ENCODE measurements around the gene YY1. TPM values are rescaled to one million over a fixed set of nuclear protein-coding genes. Genes with fewer than 3 reads are reported as not detected.
A peak's percentile ranks its signal among the peaks of the same experiment; 100 is the strongest.

The YY1 gene
- total RNA-seq, 1 experiment from 2014 or later, result 97.0 TPM

DNA sequence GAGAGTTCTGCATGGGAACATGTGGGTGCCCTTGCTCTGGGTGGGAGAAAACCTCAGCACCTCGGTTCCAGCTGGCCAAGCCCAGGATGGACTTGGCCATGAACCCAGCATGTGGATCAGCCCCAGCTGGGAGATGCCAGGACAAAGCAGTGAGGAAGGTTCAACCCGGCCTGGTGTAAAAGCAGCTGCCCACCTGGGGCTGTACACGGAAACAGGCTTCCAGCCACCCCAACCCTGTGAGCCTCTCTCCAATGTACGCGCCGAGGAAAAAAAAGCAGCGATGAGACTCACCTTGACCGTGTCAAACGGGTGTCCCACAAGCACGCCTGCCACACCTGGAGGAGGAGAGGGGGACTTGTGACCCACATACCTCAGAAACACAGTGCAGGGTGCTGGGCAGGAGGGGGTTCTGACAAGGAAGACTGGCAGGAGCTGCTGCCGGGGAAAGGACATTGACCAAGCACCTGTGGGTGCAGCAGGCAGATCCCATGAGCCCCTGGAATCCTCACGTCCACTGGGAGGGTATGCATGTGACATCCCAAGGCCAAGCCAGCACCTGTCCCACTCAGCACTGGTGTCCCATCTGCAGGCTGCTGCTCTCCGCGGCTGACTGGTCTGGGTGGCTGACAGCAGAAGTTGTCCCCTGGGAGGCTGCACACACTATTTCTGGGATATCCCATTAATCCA lies 59.8 kb downstream of the YY1 start:
- BruUV-seq (replicated peaks), result no TSS peak
- TF ChIP-seq EZH2 (IDR thresholded peaks at IDR 0.05; ENCODE audit: borderline replicate concordance, low read depth, low read length, poor library complexity, severe bottlenecking), result no peak
- TF ChIP-seq, protein P1, sequence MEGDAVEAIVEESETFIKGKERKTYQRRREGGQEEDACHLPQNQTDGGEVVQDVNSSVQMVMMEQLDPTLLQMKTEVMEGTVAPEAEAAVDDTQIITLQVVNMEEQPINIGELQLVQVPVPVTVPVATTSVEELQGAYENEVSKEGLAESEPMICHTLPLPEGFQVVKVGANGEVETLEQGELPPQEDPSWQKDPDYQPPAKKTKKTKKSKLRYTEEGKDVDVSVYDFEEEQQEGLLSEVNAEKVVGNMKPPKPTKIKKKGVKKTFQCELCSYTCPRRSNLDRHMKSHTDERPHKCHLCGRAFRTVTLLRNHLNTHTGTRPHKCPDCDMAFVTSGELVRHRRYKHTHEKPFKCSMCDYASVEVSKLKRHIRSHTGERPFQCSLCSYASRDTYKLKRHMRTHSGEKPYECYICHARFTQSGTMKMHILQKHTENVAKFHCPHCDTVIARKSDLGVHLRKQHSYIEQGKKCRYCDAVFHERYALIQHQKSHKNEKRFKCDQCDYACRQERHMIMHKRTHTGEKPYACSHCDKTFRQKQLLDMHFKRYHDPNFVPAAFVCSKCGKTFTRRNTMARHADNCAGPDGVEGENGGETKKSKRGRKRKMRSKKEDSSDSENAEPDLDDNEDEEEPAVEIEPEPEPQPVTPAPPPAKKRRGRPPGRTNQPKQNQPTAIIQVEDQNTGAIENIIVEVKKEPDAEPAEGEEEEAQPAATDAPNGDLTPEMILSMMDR (conservative IDR thresholded peaks at IDR 0.05; ENCODE audit: low read depth, low read length), result no peak
- POLR2A ChIA-PET (ENCODE audit: low non-redundant PET), result no interaction called here
- no peaks in the 10 kb centered on the region for H3K9me3 ChIP-seq (ENCODE audit: low read depth, low read length, poor library complexity, severe bottlenecking)
- DNase-seq (ENCODE audit: low spot score), result no peak
- CTCF ChIA-PET, result no interaction called here
- no peak overlapping the region for H3K4me3 ChIP-seq (ENCODE audit: low read depth, low read length, poor library complexity, severe bottlenecking)
- no peaks in the 10 kb centered on the region for H3K27me3 ChIP-seq (replicated peaks; ENCODE audit: insufficient read depth, low read depth, low read length, poor library complexity)
- H3K36me3 ChIP-seq (ENCODE audit: insufficient read depth, low read length, poor library complexity, severe bottlenecking), result no peaks in the 10 kb centered on the region
- no peak overlapping the region for H3K27ac ChIP-seq (ENCODE audit: low read depth, low read length, poor library complexity, severe bottlenecking)
- intact Hi-C loops (cut with micrococcal nuclease; ENCODE audit: unreplicated experiment), result no loop called here
- no peaks in the 10 kb centered on the region for H3K4me1 ChIP-seq (ENCODE audit: insufficient read depth, low read length, poor library complexity, severe bottlenecking)

DNA sequence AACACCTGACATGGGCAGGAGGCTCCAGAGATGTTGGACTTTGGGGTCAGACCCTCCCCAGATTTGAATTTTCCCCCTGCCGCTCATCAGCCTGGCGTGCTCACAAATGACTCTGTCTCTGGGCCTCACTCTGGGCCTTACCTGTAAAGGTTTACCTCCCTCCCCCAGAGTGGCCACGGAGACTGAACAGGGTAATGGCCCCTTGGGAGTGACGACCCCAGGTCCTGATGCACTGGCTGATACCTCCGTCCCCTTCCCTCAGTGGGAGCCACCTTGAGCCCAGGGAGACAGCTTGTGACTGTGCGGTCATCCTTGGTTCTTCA lies 60.3 kb downstream of the YY1 start:
- ChIA-PET POLR2A (ENCODE audit: low non-redundant PET) (no interaction called here), CTCF (no interaction called here)
- Histone ChIP-seq H3K27ac (ENCODE audit: low read depth, low read length, poor library complexity, severe bottlenecking) (no peak overlapping the region), H3K4me1 (ENCODE audit: insufficient read depth, low read length, poor library complexity, severe bottlenecking) (peaks cover 2% of the 10 kb centered on the region), H3K27me3 (replicated peaks; ENCODE audit: insufficient read depth, low read depth, low read length, poor library complexity) (no peaks in the 10 kb centered on the region), H3K36me3 (ENCODE audit: insufficient read depth, low read length, poor library complexity, severe bottlenecking) (no peaks in the 10 kb centered on the region), H3K9me3 (ENCODE audit: low read depth, low read length, poor library complexity, severe bottlenecking) (no peaks in the 10 kb centered on the region), H3K4me3 (ENCODE audit: low read depth, low read length, poor library complexity, severe bottlenecking) (no peak overlapping the region)
- BruUV-seq (replicated peaks), result no TSS peak
- DNase-seq (ENCODE audit: low spot score), result no peak
- intact Hi-C loops (cut with micrococcal nuclease; ENCODE audit: unreplicated experiment), result no loop called here
- no peak for TF ChIP-seq EZH2 (IDR thresholded peaks at IDR 0.05; ENCODE audit: borderline replicate concordance, low read depth, low read length, poor library complexity, severe bottlenecking)
- TF ChIP-seq, protein P1 (conservative IDR thresholded peaks at IDR 0.05; ENCODE audit: low read depth, low read length), result no peak

DNA sequence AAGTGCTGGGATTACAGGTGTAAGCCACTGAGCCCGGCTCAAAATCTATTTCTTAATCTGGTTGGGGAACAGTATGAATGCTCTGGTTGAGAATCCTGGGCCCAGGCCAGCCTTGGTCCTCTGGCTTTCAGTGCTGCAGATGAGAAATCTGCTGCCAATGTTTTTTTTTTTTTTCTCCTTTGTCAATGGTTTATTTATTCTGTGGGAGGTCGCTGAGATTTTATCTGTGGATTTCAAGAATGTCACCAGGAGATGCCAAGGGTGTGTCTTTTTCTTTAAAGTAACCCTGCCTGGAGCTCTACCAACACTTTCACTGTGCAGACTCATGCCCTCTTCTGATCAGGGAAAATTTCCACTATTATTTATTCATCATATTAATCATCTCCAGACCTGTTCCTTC lies 63.7 kb downstream of the YY1 start:
- H3K27me3 ChIP-seq (replicated peaks; ENCODE audit: insufficient read depth, low read depth, low read length, poor library complexity), result no peaks in the 10 kb centered on the region
- H3K27ac ChIP-seq (ENCODE audit: low read depth, low read length, poor library complexity, severe bottlenecking), result no peak overlapping the region
- intact Hi-C loops (cut with micrococcal nuclease; ENCODE audit: unreplicated experiment), result no loop called here
- POLR2A ChIA-PET (ENCODE audit: low non-redundant PET), result interaction anchor here (0.7 kb wide), 1 partner anchor 26 kb away, joined by 5 read pairs; no protein-coding TSS in a partner anchor
- H3K36me3 ChIP-seq (ENCODE audit: insufficient read depth, low read length, poor library complexity, severe bottlenecking), result no peaks in the 10 kb centered on the region
- H3K9me3 ChIP-seq (ENCODE audit: low read depth, low read length, poor library complexity, severe bottlenecking), result no peaks in the 10 kb centered on the region
- no peak overlapping the region for H3K4me3 ChIP-seq (ENCODE audit: low read depth, low read length, poor library complexity, severe bottlenecking)
- H3K4me1 ChIP-seq (ENCODE audit: insufficient read depth, low read length, poor library complexity, severe bottlenecking), result peaks cover 18% of the 10 kb centered on the region
- DNase-seq (ENCODE audit: low spot score), result no peak
- BruUV-seq (replicated peaks), result TSS peak; percentile 17
- CTCF ChIA-PET, result no interaction called here
- TF ChIP-seq, protein P1 (conservative IDR thresholded peaks at IDR 0.05; ENCODE audit: low read depth, low read length), result no peak
- no peak for TF ChIP-seq EZH2 (IDR thresholded peaks at IDR 0.05; ENCODE audit: borderline replicate concordance, low read depth, low read length, poor library complexity, severe bottlenecking)
